ENCODE measurements around the gene MRPL14.

DNA sequence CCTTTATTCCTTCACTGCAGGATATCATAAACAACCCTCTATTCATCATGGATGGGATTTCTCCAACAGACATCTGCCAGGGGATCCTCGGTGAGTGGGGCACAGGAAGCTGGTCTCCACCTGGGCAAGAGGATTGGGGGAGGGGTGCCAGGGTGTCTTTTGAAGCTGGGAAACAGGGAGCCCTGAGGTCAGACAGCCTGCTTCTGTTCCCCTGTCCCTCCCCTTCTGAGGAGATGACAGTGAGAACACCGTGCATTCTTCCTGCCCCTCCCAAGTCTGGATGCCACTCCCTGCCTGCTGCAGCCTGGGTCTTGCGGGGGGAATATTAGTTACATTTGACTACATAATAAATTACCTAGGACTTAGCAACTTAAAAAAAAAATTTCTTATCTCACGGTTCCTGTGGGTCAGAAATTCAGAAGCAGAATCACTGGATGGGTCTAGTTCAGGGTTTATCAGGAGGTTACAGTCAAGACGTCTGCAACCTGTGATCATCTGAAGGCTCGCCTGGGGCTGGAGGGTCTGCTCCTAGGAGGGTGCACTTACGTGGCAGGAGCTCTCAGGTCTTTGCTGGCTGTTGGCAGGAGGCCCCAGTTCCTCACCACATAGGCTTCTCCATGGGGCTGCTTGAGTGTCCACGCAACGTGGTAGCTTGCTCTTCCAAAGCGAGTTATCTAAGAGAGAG, 42.8 kb upstream of the MRPL14 start:
- no peak for TF ChIP-seq CTCF (IDR thresholded peaks at IDR 0.05; ENCODE audit: low read depth, low read length, missing input control)
- no peak for TF ChIP-seq RXRA (IDR thresholded peaks at IDR 0.05)
- TF ChIP-seq, protein P1, sequence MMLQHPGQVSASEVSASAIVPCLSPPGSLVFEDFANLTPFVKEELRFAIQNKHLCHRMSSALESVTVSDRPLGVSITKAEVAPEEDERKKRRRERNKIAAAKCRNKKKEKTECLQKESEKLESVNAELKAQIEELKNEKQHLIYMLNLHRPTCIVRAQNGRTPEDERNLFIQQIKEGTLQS (IDR thresholded peaks at IDR 0.05), result no peak

Data from liver (tissue), 3 donors.